HPDE6-E6E7 (cell line): ENCODE measurements around the gene SELENOH.

Source experiments
- DNase-seq: peaks from one replicate; pipeline ENCODE4 v3.0.0; 2011; ENCODE audit warnings: missing footprints; ENCODE audit errors: extremely low spot score

The SELENOH gene

GRCh38 chr11:57781529-57781943 lies 40.2 kb downstream of the SELENOH start:
- peak; percentile 76 for DNase-seq

- DNase-seq = no peak
Measured at GRCh38 chr11:57785072-57785471, 43.8 kb downstream of the SELENOH start.

- no peak for DNase-seq
Measured at GRCh38 chr11:57786436-57786835, 45.1 kb downstream of the SELENOH start.

GRCh38 chr11:57787006-57787604 lies 45.8 kb downstream of the SELENOH start:
- DNase-seq = no peak

GRCh38 chr11:57787920-57788702 lies 46.8 kb downstream of the SELENOH start:
- DNase-seq = peak; percentile 93

GRCh38 chr11:57788703-57789088 lies 47.4 kb downstream of the SELENOH start:
- DNase-seq = no peak

- DNase-seq = no peak
Measured at GRCh38 chr11:57791321-57792059, 50.2 kb downstream of the SELENOH start.

- DNase-seq = no peak
Measured at GRCh38 chr11:57792060-57792541, 50.8 kb downstream of the SELENOH start.

GRCh38 chr11:57792870-57793269 lies 51.6 kb downstream of the SELENOH start:
- DNase-seq = no peak
